ENCODE results near the gene RYR1. TPM values are rescaled to one million over a fixed set of nuclear protein-coding genes. Genes with fewer than 3 reads are reported as not detected.
A peak's percentile ranks its signal among the peaks of the same experiment; 100 is the strongest.

The RYR1 gene
- total RNA-seq, 1 donor from 2014 or later = 1.3 TPM

DNA sequence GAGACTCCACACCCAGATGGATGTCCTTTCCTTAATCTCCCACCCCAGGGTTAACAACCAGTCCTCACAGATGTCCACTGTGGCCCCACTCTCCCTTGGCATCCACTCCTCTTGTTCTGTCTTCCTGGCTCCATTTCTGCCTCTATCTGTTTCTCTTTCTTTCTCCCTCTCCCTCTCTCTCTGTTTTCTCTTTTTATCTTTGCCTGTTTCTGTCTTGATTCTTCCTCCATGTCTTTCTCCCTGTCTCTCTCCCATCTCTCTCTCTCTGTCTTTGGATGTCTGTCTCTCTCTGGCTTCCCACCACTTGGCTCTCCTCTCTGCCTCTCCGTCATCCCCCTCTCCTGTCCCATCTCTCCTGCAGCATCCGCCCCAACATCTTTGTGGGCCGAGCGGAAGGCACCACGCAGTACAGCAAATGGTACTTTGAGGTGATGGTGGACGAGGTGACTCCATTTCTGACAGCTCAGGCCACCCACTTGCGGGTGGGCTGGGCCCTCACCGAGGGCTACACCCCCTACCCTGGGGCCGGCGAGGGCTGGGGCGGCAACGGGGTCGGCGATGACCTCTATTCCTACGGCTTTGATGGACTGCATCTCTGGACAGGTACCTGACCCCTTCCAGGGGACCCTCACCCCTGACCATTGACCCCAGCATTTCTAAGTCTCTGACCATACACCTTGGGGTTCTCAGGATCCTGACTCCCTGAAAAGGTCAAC lies 24.4 kb downstream of the RYR1 start:
- DNase-seq (ENCODE audit: low spot score) = no peak
- H3K4me1 Mint-ChIP-seq (ENCODE audit: unreplicated experiment) = no peaks in the 10 kb centered on the region
- no peak overlapping the region for H3K4me3 Mint-ChIP-seq (ENCODE audit: unreplicated experiment)
- TF ChIP-seq, protein P1, sequence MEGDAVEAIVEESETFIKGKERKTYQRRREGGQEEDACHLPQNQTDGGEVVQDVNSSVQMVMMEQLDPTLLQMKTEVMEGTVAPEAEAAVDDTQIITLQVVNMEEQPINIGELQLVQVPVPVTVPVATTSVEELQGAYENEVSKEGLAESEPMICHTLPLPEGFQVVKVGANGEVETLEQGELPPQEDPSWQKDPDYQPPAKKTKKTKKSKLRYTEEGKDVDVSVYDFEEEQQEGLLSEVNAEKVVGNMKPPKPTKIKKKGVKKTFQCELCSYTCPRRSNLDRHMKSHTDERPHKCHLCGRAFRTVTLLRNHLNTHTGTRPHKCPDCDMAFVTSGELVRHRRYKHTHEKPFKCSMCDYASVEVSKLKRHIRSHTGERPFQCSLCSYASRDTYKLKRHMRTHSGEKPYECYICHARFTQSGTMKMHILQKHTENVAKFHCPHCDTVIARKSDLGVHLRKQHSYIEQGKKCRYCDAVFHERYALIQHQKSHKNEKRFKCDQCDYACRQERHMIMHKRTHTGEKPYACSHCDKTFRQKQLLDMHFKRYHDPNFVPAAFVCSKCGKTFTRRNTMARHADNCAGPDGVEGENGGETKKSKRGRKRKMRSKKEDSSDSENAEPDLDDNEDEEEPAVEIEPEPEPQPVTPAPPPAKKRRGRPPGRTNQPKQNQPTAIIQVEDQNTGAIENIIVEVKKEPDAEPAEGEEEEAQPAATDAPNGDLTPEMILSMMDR (IDR thresholded peaks at IDR 0.05; ENCODE audit: unreplicated experiment) = no peak
- H3K27ac Mint-ChIP-seq (ENCODE audit: unreplicated experiment) = peak overlapping the region; percentile 48
- peaks cover 6% of the 10 kb centered on the region for H3K27me3 Mint-ChIP-seq (ENCODE audit: unreplicated experiment)
- H3K36me3 Mint-ChIP-seq (ENCODE audit: low read depth, unreplicated experiment) = peaks cover 7% of the 10 kb centered on the region
- H3K9me3 Mint-ChIP-seq (ENCODE audit: unreplicated experiment) = no peaks in the 10 kb centered on the region

DNA sequence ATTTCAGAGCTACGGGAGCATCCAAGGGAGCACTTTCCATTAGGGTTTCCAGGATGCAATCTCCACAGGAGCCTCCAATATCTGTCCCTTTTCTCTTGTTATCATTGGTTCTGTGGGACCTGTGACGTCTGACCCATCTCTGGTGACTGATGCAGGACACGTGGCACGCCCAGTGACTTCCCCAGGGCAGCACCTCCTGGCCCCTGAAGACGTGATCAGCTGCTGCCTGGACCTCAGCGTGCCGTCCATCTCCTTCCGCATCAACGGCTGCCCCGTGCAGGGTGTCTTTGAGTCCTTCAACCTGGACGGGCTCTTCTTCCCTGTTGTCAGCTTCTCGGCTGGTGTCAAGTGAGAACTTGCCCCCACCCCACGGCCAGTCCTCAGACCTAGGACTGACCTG lies 25.5 kb downstream of the RYR1 start:
- H3K27ac Mint-ChIP-seq (ENCODE audit: unreplicated experiment) = no peak overlapping the region
- no peak overlapping the region for H3K4me3 Mint-ChIP-seq (ENCODE audit: unreplicated experiment)
- H3K36me3 Mint-ChIP-seq (ENCODE audit: low read depth, unreplicated experiment) = peaks cover 7% of the 10 kb centered on the region
- no peak for DNase-seq (ENCODE audit: low spot score)
- peaks cover 6% of the 10 kb centered on the region for H3K27me3 Mint-ChIP-seq (ENCODE audit: unreplicated experiment)
- H3K9me3 Mint-ChIP-seq (ENCODE audit: unreplicated experiment) = no peaks in the 10 kb centered on the region
- H3K4me1 Mint-ChIP-seq (ENCODE audit: unreplicated experiment) = no peaks in the 10 kb centered on the region
- TF ChIP-seq, protein P1 (IDR thresholded peaks at IDR 0.05; ENCODE audit: unreplicated experiment) = no peak

DNA sequence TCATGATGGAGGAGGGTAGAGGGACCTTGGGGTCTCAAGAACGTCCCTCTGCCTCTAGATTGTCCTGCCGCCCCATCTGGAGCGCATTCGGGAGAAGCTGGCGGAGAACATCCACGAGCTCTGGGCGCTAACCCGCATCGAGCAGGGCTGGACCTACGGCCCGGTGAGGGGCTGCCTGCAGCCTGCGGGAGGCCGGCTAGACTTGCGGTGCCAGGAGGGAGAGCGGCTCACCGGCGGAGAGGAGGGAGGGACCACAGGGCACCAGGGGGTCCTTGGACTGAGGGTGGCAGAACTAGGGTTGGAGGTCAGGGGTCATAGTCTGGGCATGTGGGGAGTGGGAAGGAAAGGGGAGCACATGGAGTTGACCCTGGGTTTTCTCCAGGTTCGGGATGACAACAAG lies 29.9 kb downstream of the RYR1 start:
- TF ChIP-seq, protein P1 (IDR thresholded peaks at IDR 0.05; ENCODE audit: unreplicated experiment) = no peak
- H3K9me3 Mint-ChIP-seq (ENCODE audit: unreplicated experiment) = no peaks in the 10 kb centered on the region
- H3K27ac Mint-ChIP-seq (ENCODE audit: unreplicated experiment) = no peak overlapping the region
- no peak for DNase-seq (ENCODE audit: low spot score)
- H3K4me3 Mint-ChIP-seq (ENCODE audit: unreplicated experiment) = no peak overlapping the region
- peaks cover 9% of the 10 kb centered on the region for H3K27me3 Mint-ChIP-seq (ENCODE audit: unreplicated experiment)
- peaks cover 4% of the 10 kb centered on the region for H3K36me3 Mint-ChIP-seq (ENCODE audit: low read depth, unreplicated experiment)
- H3K4me1 Mint-ChIP-seq (ENCODE audit: unreplicated experiment) = no peaks in the 10 kb centered on the region

DNA sequence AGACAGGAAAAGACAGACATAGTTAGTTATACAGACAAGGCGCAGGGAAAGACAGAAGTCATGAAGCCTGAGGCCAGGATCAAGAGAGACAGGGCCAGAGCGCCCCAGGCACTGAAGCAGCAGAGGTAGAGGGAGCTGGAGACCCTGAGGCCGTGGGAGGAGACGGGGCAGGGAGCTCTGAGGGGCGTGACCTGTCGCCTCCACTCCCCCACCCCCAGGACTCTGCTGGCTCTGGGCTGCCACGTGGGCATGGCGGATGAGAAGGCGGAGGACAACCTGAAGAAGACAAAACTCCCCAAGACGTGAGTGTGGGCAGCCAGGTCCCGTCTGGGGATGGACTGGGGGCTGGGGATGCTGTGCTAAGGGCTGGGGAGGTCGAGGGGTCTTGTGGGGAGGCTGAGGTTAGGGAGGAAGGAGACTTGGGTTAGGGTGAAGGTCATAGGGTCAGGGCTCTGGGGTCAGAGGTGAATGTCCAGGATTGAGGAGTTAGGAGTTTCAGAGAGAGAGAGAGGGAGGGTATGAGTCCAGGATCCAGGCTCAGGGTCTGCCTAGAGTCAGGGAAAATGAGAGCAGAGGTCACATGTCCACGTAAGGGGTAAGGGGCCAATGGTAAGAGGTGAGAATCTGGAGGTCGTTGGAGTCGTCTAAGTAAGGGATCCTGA lies 31.1 kb downstream of the RYR1 start:
- DNase-seq (ENCODE audit: low spot score) = no peak
- Mint-ChIP-seq H3K9me3 (ENCODE audit: unreplicated experiment) (no peaks in the 10 kb centered on the region), H3K36me3 (ENCODE audit: low read depth, unreplicated experiment) (peaks cover 3% of the 10 kb centered on the region), H3K27me3 (ENCODE audit: unreplicated experiment) (peaks cover 9% of the 10 kb centered on the region), H3K27ac (ENCODE audit: unreplicated experiment) (no peak overlapping the region), H3K4me1 (ENCODE audit: unreplicated experiment) (no peaks in the 10 kb centered on the region), H3K4me3 (ENCODE audit: unreplicated experiment) (no peak overlapping the region)
- TF ChIP-seq, protein P1 (IDR thresholded peaks at IDR 0.05; ENCODE audit: unreplicated experiment) = no peak

DNA sequence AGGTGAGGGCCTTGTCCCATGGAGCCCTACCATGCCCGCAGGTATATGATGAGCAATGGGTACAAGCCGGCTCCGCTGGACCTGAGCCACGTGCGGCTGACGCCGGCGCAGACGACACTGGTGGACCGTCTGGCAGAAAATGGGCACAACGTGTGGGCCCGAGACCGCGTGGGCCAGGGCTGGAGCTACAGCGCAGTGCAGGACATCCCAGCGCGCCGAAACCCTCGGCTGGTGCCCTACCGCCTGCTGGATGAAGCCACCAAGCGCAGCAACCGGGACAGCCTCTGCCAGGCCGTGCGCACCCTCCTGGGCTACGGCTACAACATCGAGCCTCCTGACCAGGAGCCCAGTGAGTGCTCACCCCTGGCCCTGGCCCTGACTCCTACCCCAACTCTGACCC lies 32.6 kb downstream of the RYR1 start:
- Mint-ChIP-seq H3K27ac (ENCODE audit: unreplicated experiment) (no peak overlapping the region), H3K36me3 (ENCODE audit: low read depth, unreplicated experiment) (no peaks in the 10 kb centered on the region), H3K4me1 (ENCODE audit: unreplicated experiment) (no peaks in the 10 kb centered on the region), H3K27me3 (ENCODE audit: unreplicated experiment) (peaks cover 7% of the 10 kb centered on the region), H3K9me3 (ENCODE audit: unreplicated experiment) (no peaks in the 10 kb centered on the region), H3K4me3 (ENCODE audit: unreplicated experiment) (no peak overlapping the region)
- DNase-seq (ENCODE audit: low spot score) = no peak
- TF ChIP-seq, protein P1 (IDR thresholded peaks at IDR 0.05; ENCODE audit: unreplicated experiment) = no peak
